Spleen (tissue), 11 donors: ENCODE results near the gene DLG1. TPM values are rescaled to one million over a fixed set of nuclear protein-coding genes. Genes with fewer than 3 reads are reported as not detected.

Source experiments
- DNase-seq: peaks from one replicate; pipeline ENCODE4 v3.0.0-alpha.2; 2020
- H3K27ac ChIP-seq, 8 donors: fragments of 200-600 bp; sonication (generic) in 7 of 8; 1 replicate in 4 of 8; 2 replicates in 4 of 8; pipeline versions ENCODE4 v1.5.0 to v1.8.0; 2016 to 2021; ENCODE audit warnings: inconsistent platforms in 4 of 8, mild to moderate bottlenecking in 4 of 8, moderate library complexity in 1 of 8
- H3K27me3 ChIP-seq, 7 donors: fragments of 200-600 bp; sonication (generic) in 6 of 7; replicated peaks in 1 of 7; 1 replicate in 4 of 7; 2 replicates in 3 of 7; pipeline versions ENCODE4 v1.5.0 to v1.8.0; 2016 to 2021; ENCODE audit warnings: inconsistent platforms in 3 of 7, mild to moderate bottlenecking in 1 of 7
- H3K36me3 ChIP-seq, 6 donors: fragments of 200-600 bp; sonication (generic) in 5 of 6; 1 replicate in 4 of 6; 2 replicates in 2 of 6; pipeline versions ENCODE4 v1.5.0 to v1.8.0; 2016 to 2021; ENCODE audit warnings: inconsistent platforms in 2 of 6
- H3K4me1 ChIP-seq, 6 donors: fragments of 200-600 bp; sonication (generic) in 5 of 6; 1 replicate in 3 of 6; 2 replicates in 3 of 6; pipeline versions ENCODE4 v1.5.0 to v1.8.0; 2016 to 2021; ENCODE audit warnings: inconsistent platforms in 3 of 6
- H3K4me3 ChIP-seq, 8 donors: fragments of 200-600 bp; sonication (generic) in 7 of 8; 1 replicate in 4 of 8; 2 replicates in 4 of 8; pipeline versions ENCODE4 v1.5.0 to v1.8.0; 2016 to 2021; ENCODE audit warnings: inconsistent platforms in 4 of 8, mild to moderate bottlenecking in 4 of 8, moderate library complexity in 2 of 8
- H3K9me3 ChIP-seq, 8 donors: fragments of 200-600 bp; sonication (generic) in 7 of 8; 1 replicate in 4 of 8; 2 replicates in 4 of 8; pipeline versions ENCODE4 v1.5.0 to v1.8.0; 2016 to 2021; ENCODE audit warnings: inconsistent platforms in 4 of 8
- POLR2A ChIP-seq, 3 donors: fragments of 450-650 bp; IDR thresholded peaks; one replicate each; pipeline ENCODE4 v1.5.1; 2017; ENCODE audit warnings: antibody characterized with exemption in 3 of 3, mild to moderate bottlenecking in 1 of 3
- POLR2AphosphoS5 ChIP-seq, 3 donors: sonication (generic); formaldehyde crosslinking; IDR thresholded peaks; one replicate each; pipeline ENCODE4 v1.5.1; 2017; ENCODE audit warnings: antibody characterized with exemption in 3 of 3
- WGBS, 5 donors: extraction: QIAGEN DNeasy Blood & Tissue Kit in 3 of 5; methylation state at CpG; one replicate each; pipeline versions ENCODE4 v1.1.5 to v1.1.7; 2013 to 2018; 5-methylcytosine and 5-hydroxymethylcytosine counted together
- intact Hi-C: fragments of 100-400 bp; cut with DNase I; formaldehyde crosslinking; loops from one replicate; pipeline ENCODE4 v1.15.0; 2023; ENCODE audit warnings: low total_unique reads
- polyA plus RNA-seq, 3 donors: library from polyadenylated mRNA; stranded (reverse); fragments of 200-250 nt; gene quantifications; one replicate each; pipeline ENCODE4 v1.2.1, GENCODE V29; 2013
- total RNA-seq, 7 donors: library from RNA; depleted of rRNA in 3 of 7; stranded (reverse); fragments of >200 nt in 3 of 7; fragmentation: NEBNext Ultra II Directional in 4 of 7; extraction: Animal tissue kit (Norgen Biotek cat#: 25700) in 4 of 7; gene quantifications; one replicate each; pipeline versions ENCODE4 v1.1.0 to v1.2.1, GENCODE V29; 2016 to 2021
- TF ChIP-seq, protein P1 (sequence below), 11 experiments: fragments of 200-600 bp in 7 of 11; fragments of 450-650 bp in 4 of 11; sonication (generic) in 4 of 11; IDR thresholded peaks in 8 of 11; conservative IDR thresholded peaks in 3 of 11; 1 replicate in 7 of 11; 2 replicates in 4 of 11; pipeline versions ENCODE4 v1.4.0 to v1.8.0; 2016 to 2021; ENCODE audit warnings: antibody characterized with exemption in 11 of 11, inconsistent platforms in 4 of 11, mild to moderate bottlenecking in 1 of 11
- donor health status: healthy with polysubstance abuse.
- donor health status: DM: no; HTN: no; CAD: no; lungs with moderate emphysema.
- donor health status: DM: no; HTN: no; CAD: no.
- donor health status: Bipolar disorder and iron deficiency.
- donor health status: healthy.
- donor health status: DM: no; HTN: no; CAD: no.
- donor health status: DM: yes; HTN: yes; CAD: no.

DLG1 gene
- total and polyA plus RNA-seq, 10 donors = 11.0 to 92.3 (median 59.1) TPM

DNA sequence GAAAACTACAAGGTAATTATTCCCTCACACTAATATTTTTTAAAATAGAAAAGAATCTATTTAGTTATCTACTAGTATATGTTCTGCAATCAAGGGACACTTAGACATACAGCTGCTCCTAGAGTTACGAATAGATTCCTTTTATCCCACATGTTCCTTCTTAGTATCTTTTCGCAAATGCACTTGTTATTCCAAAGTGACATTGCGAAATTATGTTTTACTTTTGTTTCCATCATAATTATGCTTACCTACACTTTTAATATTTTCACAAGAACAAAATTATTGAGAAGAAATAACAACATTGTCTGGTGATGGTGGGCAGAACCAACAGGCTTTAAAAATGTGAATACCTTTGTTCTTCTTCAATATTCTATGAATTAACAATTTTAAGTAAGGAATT, 161.7 kb downstream of the DLG1 start:
- Histone ChIP-seq H3K4me1 (peaks cover 0 to 25% (median 0%) of the 10 kb centered on the region in 6 donors), H3K36me3 (peaks cover 9 to 86% (median 52%) of the 10 kb centered on the region in 6 donors), H3K4me3 (no peak overlapping the region), H3K27me3 (no peaks in the 10 kb centered on the region), H3K27ac (no peak overlapping the region), H3K9me3 (peaks cover 0 to 18% (median 14%) of the 10 kb centered on the region in 8 donors)
- no peak for TF ChIP-seq POLR2A (IDR thresholded peaks at IDR 0.05)
- TF ChIP-seq, protein P1, sequence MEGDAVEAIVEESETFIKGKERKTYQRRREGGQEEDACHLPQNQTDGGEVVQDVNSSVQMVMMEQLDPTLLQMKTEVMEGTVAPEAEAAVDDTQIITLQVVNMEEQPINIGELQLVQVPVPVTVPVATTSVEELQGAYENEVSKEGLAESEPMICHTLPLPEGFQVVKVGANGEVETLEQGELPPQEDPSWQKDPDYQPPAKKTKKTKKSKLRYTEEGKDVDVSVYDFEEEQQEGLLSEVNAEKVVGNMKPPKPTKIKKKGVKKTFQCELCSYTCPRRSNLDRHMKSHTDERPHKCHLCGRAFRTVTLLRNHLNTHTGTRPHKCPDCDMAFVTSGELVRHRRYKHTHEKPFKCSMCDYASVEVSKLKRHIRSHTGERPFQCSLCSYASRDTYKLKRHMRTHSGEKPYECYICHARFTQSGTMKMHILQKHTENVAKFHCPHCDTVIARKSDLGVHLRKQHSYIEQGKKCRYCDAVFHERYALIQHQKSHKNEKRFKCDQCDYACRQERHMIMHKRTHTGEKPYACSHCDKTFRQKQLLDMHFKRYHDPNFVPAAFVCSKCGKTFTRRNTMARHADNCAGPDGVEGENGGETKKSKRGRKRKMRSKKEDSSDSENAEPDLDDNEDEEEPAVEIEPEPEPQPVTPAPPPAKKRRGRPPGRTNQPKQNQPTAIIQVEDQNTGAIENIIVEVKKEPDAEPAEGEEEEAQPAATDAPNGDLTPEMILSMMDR (IDR thresholded peaks at IDR 0.05 in 8 of 11, conservative IDR thresholded peaks at IDR 0.05 in 3 of 11) = no peak
- 94 to 99% (median 98%) methylated on average over 3 of the region's 3 CpGs for WGBS, 5 donors
- no peak for DNase-seq
- intact Hi-C loops = no loop called here

DNA sequence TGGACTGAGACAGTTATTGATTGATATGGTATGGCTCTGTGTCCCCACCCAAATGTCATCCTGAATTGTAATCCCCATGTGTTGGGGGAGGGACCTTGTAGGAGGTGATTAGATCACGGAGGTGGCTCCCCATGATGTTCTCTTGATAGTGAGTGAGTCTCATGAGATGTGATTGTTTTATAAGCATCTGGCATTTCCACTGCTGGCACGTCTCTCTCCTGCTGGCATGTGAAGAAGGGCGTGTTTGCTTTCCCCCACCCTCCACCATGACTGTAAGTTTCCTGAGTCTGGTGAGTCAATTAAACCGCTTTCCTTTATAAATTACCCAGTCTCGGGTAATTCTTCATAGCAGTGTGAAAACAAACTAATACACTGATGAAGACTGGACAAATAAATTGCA, 163.2 kb downstream of the DLG1 start:
- no peak for DNase-seq
- TF ChIP-seq, protein P1 (IDR thresholded peaks at IDR 0.05 in 8 of 11, conservative IDR thresholded peaks at IDR 0.05 in 3 of 11) = no peak
- TF ChIP-seq POLR2A (IDR thresholded peaks at IDR 0.05) (no peak), POLR2AphosphoS5 (IDR thresholded peaks at IDR 0.05) (no peak)
- no peaks in the 10 kb centered on the region for H3K27me3 ChIP-seq
- 95 to 99% (median 97%) methylated on average over 5 of the region's 5 CpGs for WGBS, 5 donors
- no peak overlapping the region for H3K4me3 ChIP-seq
- peaks cover 0 to 25% (median 0%) of the 10 kb centered on the region in 6 donors for H3K4me1 ChIP-seq
- intact Hi-C loops = no loop called here
- H3K9me3 ChIP-seq = peaks cover 0 to 18% (median 14%) of the 10 kb centered on the region in 8 donors
- no peak overlapping the region for H3K27ac ChIP-seq
- H3K36me3 ChIP-seq = peaks cover 9 to 78% (median 54%) of the 10 kb centered on the region in 6 donors

DNA sequence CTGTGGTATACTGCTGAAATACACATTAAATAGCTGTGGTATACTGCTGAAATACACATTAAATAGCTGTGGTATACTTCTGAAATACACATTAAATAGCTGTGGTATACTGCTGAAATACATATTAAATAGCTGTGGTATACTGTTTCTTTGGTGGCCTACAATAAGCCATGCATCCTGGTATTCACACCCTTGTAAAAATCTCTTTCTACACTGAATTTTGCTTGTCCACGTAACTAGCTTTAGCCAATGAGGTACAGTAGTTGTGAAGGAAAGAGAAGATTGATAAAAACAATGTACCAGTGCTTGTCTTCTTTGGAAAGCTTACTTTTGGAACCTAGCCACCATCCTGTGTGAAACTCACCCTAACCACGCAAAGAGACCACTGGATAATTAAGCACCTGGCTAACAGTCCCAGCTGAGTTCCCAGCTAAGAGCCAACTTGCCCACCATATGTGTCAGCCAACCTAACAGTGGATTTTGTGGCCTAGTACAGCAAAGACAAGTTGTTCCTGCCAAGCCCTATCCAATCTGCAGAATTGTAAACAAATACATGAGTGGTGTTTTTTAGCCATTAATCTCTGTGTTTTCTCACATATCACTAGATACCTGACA, 165.4 kb downstream of the DLG1 start:
- WGBS, 5 donors = 94 to 100% (median 99%) methylated on average over 2 of the region's 2 CpGs
- Histone ChIP-seq H3K4me1 (peaks cover 0 to 7% (median 0%) of the 10 kb centered on the region in 6 donors), H3K27ac (no peak overlapping the region), H3K36me3 (peaks cover 9 to 80% (median 56%) of the 10 kb centered on the region in 6 donors), H3K9me3 (peaks cover 0 to 18% (median 14%) of the 10 kb centered on the region in 8 donors), H3K27me3 (no peaks in the 10 kb centered on the region), H3K4me3 (no peak overlapping the region)
- no peak for DNase-seq
- TF ChIP-seq POLR2A (IDR thresholded peaks at IDR 0.05) = no peak
- TF ChIP-seq, protein P1 (IDR thresholded peaks at IDR 0.05 in 8 of 11, conservative IDR thresholded peaks at IDR 0.05 in 3 of 11) = no peak
- no peak for TF ChIP-seq POLR2AphosphoS5 (IDR thresholded peaks at IDR 0.05)
- intact Hi-C loops = no loop called here

DNA sequence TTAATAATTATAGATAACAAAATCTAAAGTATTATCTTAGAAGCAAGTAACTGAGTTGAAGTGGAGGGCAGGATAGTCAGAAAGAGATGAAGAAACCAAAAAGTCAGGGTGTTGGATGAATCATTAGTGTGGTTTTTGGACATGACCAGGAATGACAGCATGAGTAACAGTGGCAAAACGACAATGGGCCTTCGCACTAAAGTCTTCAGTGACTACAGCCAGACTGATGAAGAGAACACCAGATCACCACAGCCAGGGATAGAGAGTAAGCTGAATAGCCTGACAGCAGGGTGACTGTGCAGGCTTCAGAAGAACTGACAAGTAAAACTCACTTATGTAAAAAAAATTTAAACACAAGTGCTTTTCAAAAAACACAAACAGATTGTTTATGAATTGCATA, 172.8 kb downstream of the DLG1 start:
- TF ChIP-seq POLR2A (IDR thresholded peaks at IDR 0.05) = no peak
- TF ChIP-seq, protein P1 (IDR thresholded peaks at IDR 0.05 in 8 of 11, conservative IDR thresholded peaks at IDR 0.05 in 3 of 11) = no peak
- TF ChIP-seq POLR2AphosphoS5 (IDR thresholded peaks at IDR 0.05) = no peak
- Histone ChIP-seq H3K4me3 (no peak overlapping the region), H3K27ac (no peak overlapping the region), H3K4me1 (no peaks in the 10 kb centered on the region), H3K36me3 (peaks cover 0 to 59% (median 22%) of the 10 kb centered on the region in 6 donors), H3K9me3 (no peaks in the 10 kb centered on the region), H3K27me3 (no peaks in the 10 kb centered on the region)
- no peak for DNase-seq
- intact Hi-C loops = no loop called here
- WGBS, 5 donors = 70 to 90% (median 88%) methylated on average over 2 of the region's 2 CpGs
